GM18861 (cell line): ENCODE measurements around the gene CRLF1.
"Not testable (repeated sequence)": the region's sequence is repeated elsewhere in the genome, so short reads cannot be mapped to it uniquely, and the experiment has no call there.

Source experiments
- ATAC-seq: cut with Tn5 transposase; IDR thresholded peaks from one replicate; pipeline ENCODE4 v1.9.1; 2021; ENCODE audit not compliant: unreplicated experiment

Gene CRLF1

GRCh38 chr19:18593367-18594095, 13.1 kb downstream of the CRLF1 start:
- no peak for ATAC-seq

GRCh38 chr19:18592732-18593131, 13.9 kb downstream of the CRLF1 start:
- ATAC-seq = not testable (repeated sequence)

- ATAC-seq = no peak
Observed at GRCh38 chr19:18591735-18592385, 14.7 kb downstream of the CRLF1 start.

GRCh38 chr19:18590273-18591272, 16.0 kb downstream of the CRLF1 start:
- ATAC-seq = no peak

- ATAC-seq = no peak
Observed at GRCh38 chr19:18589380-18590272, 17.0 kb downstream of the CRLF1 start.

- peak; percentile 72 for ATAC-seq
Observed at GRCh38 chr19:18588611-18589379, 17.8 kb downstream of the CRLF1 start, which contains the start of gene REX1BD. REX1BD (plus strand) TSS chr19:18588798; CDS start chr19:18588802, 4 bp downstream.

GRCh38 chr19:18587962-18588610, 18.5 kb downstream of the CRLF1 start:
- no peak for ATAC-seq

- ATAC-seq = no peak
Observed at GRCh38 chr19:18587561-18587960, 19.0 kb downstream of the CRLF1 start.

- no peak for ATAC-seq
Observed at GRCh38 chr19:18586306-18586705, 20.3 kb downstream of the CRLF1 start.

- ATAC-seq = no peak
Observed at GRCh38 chr19:18580311-18580710, 26.3 kb downstream of the CRLF1 start.

- no peak for ATAC-seq
Observed at GRCh38 chr19:18577365-18577914, 29.2 kb downstream of the CRLF1 start.

GRCh38 chr19:18576383-18576782, 30.2 kb downstream of the CRLF1 start:
- ATAC-seq = no peak

GRCh38 chr19:18574691-18575291, 31.8 kb downstream of the CRLF1 start:
- ATAC-seq = no peak

- peak; percentile 91 for ATAC-seq
Observed at GRCh38 chr19:18571564-18572344, 34.8 kb downstream of the CRLF1 start, which contains the start of gene UBA52. UBA52 (plus strand) TSS chr19:18571857; CDS start chr19:18573301, 1,444 bp downstream.

- no peak for ATAC-seq
Observed at GRCh38 chr19:18568367-18568766, 38.2 kb downstream of the CRLF1 start.

GRCh38 chr19:18566953-18567352, 39.6 kb downstream of the CRLF1 start:
- ATAC-seq = no peak

GRCh38 chr19:18562086-18562485, 44.5 kb downstream of the CRLF1 start:
- ATAC-seq = no peak
